KBM-7 (cell line): ENCODE results near the gene PRG3.
"Not testable (repeated sequence)": the region's sequence is repeated elsewhere in the genome, so short reads cannot be mapped to it uniquely, and the experiment has no call there.

Source experiments
- DNase-seq: peaks from one replicate; pipeline ENCODE4 v3.0.0-alpha.2; 2015
- in situ Hi-C: fragments of 300-500 bp; cut with MboI; formaldehyde crosslinking; loops from 2 replicates; pipeline ENCODE4 v1.14.3; 2020; ENCODE audit warnings: low sequenced_read_pairs, low pct_unique_long_range_greater_than_20kb, mixed read lengths

Gene PRG3

GRCh38 chr11:57348052-57348451 is 32.9 kb downstream of the PRG3 start:
- in situ Hi-C loops: loop anchor here (10.0 to 25.0 kb wide), 2 partner anchors 63 to 1164 kb away; partner anchors contain the start of gene OR5B21
- DNase-seq: no peak

DNA sequence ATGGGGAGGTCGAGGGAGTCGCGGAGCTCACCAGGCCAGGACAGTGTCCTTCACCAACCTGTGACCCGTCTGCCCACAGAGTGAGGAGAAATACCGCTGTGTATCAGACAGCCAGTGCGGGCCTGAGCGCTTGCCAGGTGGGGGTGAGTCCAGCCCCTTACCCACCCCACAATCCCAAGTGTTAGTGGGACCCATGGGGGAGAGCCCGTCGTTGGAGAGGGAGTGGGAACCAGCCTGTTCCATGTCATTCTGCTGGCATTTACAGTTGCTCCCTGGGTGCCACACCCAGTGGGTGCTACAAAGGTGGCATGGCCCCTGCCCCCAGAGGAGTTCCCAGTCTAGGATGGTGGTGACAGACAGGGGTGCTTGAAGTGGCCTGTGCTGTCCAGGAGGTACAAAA is 33.6 kb downstream of the PRG3 start:
- DNase-seq: no peak
- in situ Hi-C loops: loop anchor here (10.0 to 25.0 kb wide), 2 partner anchors 63 to 1165 kb away; partner anchors contain the start of gene OR5B21

GRCh38 chr11:57345555-57346211 is 35.3 kb downstream of the PRG3 start:
- in situ Hi-C loops: loop anchor here (10.0 to 25.0 kb wide), 2 partner anchors 61 to 1167 kb away; partner anchors contain the start of gene OR5B21

DNA sequence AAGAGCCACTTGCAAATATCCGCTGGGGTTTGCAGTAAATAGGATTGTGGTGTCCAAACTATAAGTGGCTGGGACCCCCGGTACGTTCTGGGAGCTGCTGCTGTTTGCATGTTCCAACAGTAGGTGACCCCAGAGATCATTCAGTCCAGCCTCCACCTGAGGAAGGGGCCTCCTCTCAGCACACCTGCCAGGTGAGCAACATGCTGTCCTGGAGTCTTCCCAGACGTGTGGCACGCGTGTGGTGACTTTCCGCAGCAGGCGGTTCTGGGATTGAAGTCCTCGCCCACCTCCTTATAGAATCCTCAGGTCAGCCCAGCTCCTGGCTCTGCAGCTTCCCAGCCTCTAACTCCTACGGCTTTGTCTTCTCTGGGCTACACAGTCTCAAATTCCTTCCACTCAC is 36.1 kb downstream of the PRG3 start:
- in situ Hi-C loops: loop anchor here (10.0 to 25.0 kb wide), 2 partner anchors 60 to 1167 kb away; partner anchors contain the start of gene OR5B21
- no peak for DNase-seq

More at GRCh38 chr11:57345555-57346211, 35.3 kb downstream of the PRG3 start:
- DNase-seq: peak; percentile 74

DNA sequence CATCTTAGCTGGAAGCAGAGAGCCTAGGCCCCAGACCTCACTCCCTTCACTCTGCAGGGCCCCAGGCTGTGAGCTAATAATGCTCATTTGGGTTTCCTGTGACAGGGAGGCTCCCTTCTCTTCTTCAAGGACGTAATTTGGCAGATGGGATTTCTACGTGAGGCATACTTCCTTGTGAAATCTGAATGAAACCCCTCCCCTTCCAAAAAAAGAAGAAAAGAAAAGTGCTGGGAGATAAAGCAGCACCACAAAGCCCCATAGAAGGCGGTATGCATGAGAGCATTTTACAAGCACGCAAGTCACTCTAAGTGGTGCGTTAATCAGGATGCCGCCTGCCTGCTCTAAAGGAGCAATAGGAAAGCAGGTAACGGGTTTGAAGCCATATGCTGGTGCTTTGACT is 37.1 kb downstream of the PRG3 start:
- DNase-seq: peak; percentile 38
- in situ Hi-C loops: loop anchor here (10.0 to 25.0 kb wide), 2 partner anchors 59 to 1168 kb away; partner anchors contain the start of gene OR5B21

DNA sequence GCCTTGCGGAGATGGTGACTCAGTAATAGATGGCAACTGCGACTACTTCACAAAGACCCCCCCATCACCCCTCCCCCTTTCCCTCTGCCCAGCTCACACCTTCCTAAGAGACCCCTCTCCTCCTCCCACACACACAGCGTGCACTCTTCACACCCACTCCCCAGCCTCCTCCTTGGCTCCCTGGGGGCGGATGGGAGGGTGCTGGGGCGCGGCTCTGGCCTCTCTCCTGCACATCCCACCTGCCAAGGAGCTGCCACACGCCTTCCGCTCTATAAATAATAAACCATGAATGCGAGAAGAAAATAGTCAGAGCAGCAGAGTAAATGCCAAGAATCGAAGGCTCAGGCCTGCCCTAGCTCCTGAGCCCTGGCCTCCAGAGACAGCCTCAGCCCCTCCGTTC is 38.2 kb downstream of the PRG3 start:
- in situ Hi-C loops: loop anchor here (10.0 to 25.0 kb wide), 2 partner anchors 58 to 1170 kb away; partner anchors contain the start of gene OR5B21
- DNase-seq: no peak

GRCh38 chr11:57341250-57341808 is 39.6 kb downstream of the PRG3 start:
- in situ Hi-C loops: loop anchor here (10.0 to 25.0 kb wide), 2 partner anchors 57 to 1171 kb away; partner anchors contain the start of gene OR5B21
- no peak for DNase-seq

- peak; percentile 56 for DNase-seq
- in situ Hi-C loops: loop anchor here (10.0 to 25.0 kb wide), 2 partner anchors 55 to 1172 kb away; partner anchors contain the start of gene OR5B21
Measured at GRCh38 chr11:57340039-57340615, 40.8 kb downstream of the PRG3 start.

DNA sequence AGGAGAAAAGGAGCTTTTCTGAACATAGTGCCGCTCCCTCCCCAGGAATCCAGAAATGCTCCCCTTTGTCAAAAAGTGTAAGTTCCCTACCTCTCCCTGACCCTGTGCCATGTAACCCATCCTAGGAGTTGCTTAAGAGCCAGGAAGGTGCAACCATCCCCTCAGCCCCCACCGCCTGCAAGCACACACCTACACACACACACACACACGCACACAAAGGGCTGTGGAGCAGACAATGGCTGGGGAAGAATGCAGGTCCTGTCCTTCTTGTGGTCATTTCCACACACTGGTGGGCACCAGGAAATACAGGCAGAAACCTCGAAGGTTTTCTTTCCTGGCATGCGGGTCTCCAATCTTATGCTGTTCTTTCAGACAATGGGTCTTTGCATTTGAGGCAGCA is 41.6 kb downstream of the PRG3 start:
- DNase-seq: no peak
- in situ Hi-C loops: loop anchor here (25.0 kb wide), 1 partner anchor 1173 kb away; the partner anchor contains the start of gene OR5B21

DNA sequence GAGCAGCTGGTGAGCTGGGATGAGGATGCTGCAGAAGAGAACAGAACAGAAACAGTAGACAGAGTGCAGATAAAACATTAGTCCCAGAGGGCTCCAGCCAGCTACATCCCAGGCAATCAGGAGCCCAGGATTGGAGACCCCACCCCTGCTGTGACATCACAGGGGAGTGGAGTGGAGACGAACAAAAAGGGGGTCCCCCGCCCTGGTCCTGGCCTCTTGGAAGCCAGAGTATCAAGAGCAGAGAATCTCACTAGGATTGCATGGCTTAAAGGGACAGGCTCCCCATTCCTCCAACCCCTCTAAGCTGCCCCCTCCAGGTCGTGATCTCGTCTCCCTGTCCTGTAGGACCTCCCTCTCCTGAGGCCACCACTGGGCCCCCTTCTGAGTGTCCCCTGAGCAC is 42.8 kb downstream of the PRG3 start, which contains the start of gene P2RX3:
Gene P2RX3, plus strand, starts transcription at position 211 of the 400 bp plus-strand sequence. CDS start 199 bp downstream, outside the sequence.
- DNase-seq: no peak
- in situ Hi-C loops: loop anchor here (25.0 kb wide), 1 partner anchor 1174 kb away; the partner anchor contains the start of gene OR5B21

DNA sequence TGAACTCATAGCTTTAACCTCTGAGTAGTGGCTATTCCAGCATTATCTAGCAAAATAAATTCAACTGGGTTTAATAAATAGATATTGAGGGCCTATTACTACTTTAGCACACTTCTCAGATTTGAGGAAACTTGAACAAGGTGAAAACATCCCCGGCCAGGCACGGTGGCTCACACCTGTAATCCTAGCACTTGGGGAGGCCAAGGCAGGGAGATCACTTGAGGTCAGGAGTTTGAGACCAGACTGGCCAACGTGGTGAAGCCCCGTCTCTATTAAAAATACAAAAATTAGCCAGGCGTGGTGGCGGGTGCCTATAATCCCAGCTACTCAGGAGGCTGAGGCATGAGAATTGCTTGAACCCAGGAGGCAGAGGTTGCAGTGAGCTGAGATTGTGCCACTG is 44.1 kb downstream of the PRG3 start:
- DNase-seq: not testable (repeated sequence)
- in situ Hi-C loops: loop anchor here (25.0 kb wide), 1 partner anchor 1175 kb away; the partner anchor contains the start of gene OR5B21

GRCh38 chr11:57336111-57336666 is 44.8 kb downstream of the PRG3 start:
- in situ Hi-C loops: loop anchor here (25.0 kb wide), 1 partner anchor 1176 kb away; the partner anchor contains the start of gene OR5B21
- no peak for DNase-seq

- in situ Hi-C loops: loop anchor here (25.0 kb wide), 1 partner anchor 1177 kb away; the partner anchor contains the start of gene OR5B21
- peak; percentile 83 for DNase-seq
Measured at GRCh38 chr11:57335343-57336110, 45.4 kb downstream of the PRG3 start, which contains the start of gene SSRP1. Gene SSRP1, minus strand, starts transcription at chr11:57335892. Its CDS starts 771 bp downstream, at chr11:57335121.

GRCh38 chr11:57335023-57335342 is 46.0 kb downstream of the PRG3 start:
- DNase-seq: peak; percentile 41
- in situ Hi-C loops: loop anchor here (25.0 kb wide), 1 partner anchor 1177 kb away; the partner anchor contains the start of gene OR5B21

- in situ Hi-C loops: loop anchor here (25.0 kb wide), 1 partner anchor 1179 kb away; the partner anchor contains the start of gene OR5B21
- no peak for DNase-seq
Measured at GRCh38 chr11:57332694-57333440, 48.1 kb downstream of the PRG3 start.

DNA sequence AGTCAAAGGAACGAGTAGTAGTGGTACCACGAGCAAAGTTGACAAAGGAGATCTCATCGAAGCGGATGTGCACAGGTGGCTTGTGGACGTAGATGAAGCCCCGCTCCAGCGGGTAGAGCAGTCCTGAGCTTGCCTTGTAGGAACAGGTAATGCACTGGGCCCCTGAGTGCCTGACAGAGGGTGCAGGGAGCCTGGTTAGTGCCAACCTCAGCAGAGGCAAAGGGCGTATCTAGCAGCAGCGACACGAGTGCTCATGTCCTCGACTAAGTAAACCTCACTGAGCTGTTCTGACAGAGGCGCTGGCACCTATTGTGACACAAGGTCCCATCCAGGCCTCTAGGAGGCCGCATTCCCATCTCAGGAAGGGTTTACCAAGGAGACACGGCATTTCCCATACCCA is 49.2 kb downstream of the PRG3 start:
- no peak for DNase-seq
- in situ Hi-C loops: loop anchor here (25.0 kb wide), 1 partner anchor 1181 kb away; the partner anchor contains the start of gene OR5B21

DNA sequence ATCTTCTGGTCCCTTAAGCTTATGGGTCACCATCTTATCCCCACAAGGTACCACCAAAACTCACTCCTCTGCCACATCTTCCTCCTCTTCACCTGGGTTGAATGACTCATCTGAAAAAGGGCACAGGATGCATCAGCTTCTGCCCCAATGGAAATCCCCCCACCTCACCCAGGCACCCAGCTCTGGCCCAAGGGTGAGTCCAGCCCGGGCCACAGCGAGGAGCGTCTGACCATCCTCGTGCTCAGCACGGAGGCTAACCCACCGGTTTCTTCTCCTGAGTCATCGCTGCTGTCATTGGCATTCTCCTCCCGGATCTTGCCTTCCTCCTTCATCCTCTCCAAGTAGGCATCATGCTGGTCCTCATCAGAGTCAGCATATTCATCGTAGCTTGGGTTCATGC is 50.9 kb downstream of the PRG3 start:
- DNase-seq: no peak
- in situ Hi-C loops: loop anchor here (25.0 kb wide), 1 partner anchor 1182 kb away; the partner anchor contains the start of gene OR5B21
